Prostate gland (tissue), 2 donors: ENCODE data around the gene RNU6-1. TPM values are rescaled to one million over a fixed set of nuclear protein-coding genes. Genes with fewer than 3 reads are reported as not detected.

Source experiments
- DNase-seq: peaks from one replicate; pipeline ENCODE4 v3.0.0-alpha.2; 2019; ENCODE audit warnings: low spot score
- H3K27ac ChIP-seq, 2 donors: fragments of 200-600 bp; sonication (generic); 2 replicates each; pipeline ENCODE4 v1.5.1; 2017 to 2019
- H3K27me3 ChIP-seq: fragments of 200-600 bp; sonication (generic); replicated peaks from 2 replicates; pipeline ENCODE4 v1.5.1; 2019; ENCODE audit not compliant: insufficient read depth
- H3K36me3 ChIP-seq, 2 donors: fragments of 200-600 bp; sonication (generic); 1 replicate in 1 of 2; 2 replicates in 1 of 2; pipeline versions ENCODE4 v1.5.1 to v1.8.1; 2017 to 2019
- H3K4me1 ChIP-seq: fragments of 200-600 bp; sonication (generic); replicated peaks from 2 replicates; pipeline ENCODE4 v1.5.1; 2019
- H3K4me3 ChIP-seq, 2 donors: fragments of 200-600 bp; sonication (generic); 2 replicates each; pipeline ENCODE4 v1.5.1; 2017 to 2019
- H3K9me3 ChIP-seq: fragments of 200-600 bp; sonication (generic); 2 replicates; pipeline ENCODE4 v1.5.1; 2017
- CTCF ChIP-seq, 4 experiments: fragments of 200-600 bp in 2 of 4; fragments of 450-650 bp in 2 of 4; sonication (generic) in 2 of 4; IDR thresholded peaks; 1 replicate in 3 of 4; 2 replicates in 1 of 4; pipeline ENCODE4 v1.5.1; 2016 to 2019; ENCODE audit warnings: antibody characterized with exemption in 4 of 4, mild to moderate bottlenecking in 2 of 4, moderate library complexity in 2 of 4
- POLR2A ChIP-seq: fragments of 450-650 bp; IDR thresholded peaks from one replicate; pipeline ENCODE4 v1.6.1; 2016; ENCODE audit warnings: antibody characterized with exemption, mild to moderate bottlenecking
- POLR2AphosphoS5 ChIP-seq: sonication (generic); formaldehyde crosslinking; IDR thresholded peaks from one replicate; pipeline ENCODE4 v1.6.1; 2017; ENCODE audit warnings: antibody characterized with exemption
- WGBS: methylation state at CpG from one replicate; pipeline ENCODE4 v1.1.5; 2018; 5-methylcytosine and 5-hydroxymethylcytosine counted together
- intact Hi-C: fragments of 100-400 bp; cut with DNase I; formaldehyde crosslinking; loops from one replicate; pipeline ENCODE4 v1.14.2; 2022
- total RNA-seq, 2 donors: library from RNA; depleted of rRNA; stranded (reverse); fragments of >200 nt; gene quantifications; one replicate each; pipeline ENCODE4 v1.1.0, GENCODE V29; 2016

The RNU6-1 gene
- total RNA-seq: not detected

- peak in 1 of 4 experiments; percentile 9 for TF ChIP-seq CTCF (IDR thresholded peaks at IDR 0.05)
- peak; percentile 96 for TF ChIP-seq POLR2AphosphoS5
- TF ChIP-seq POLR2A: peak; percentile 84
- no peaks in the 10 kb centered on the region for H3K9me3 ChIP-seq
- H3K27me3 ChIP-seq: no peaks in the 10 kb centered on the region
- DNase-seq: peak; percentile 92
- peak within 1 kb of the TSS; percentile 79 to 80 for H3K4me3 ChIP-seq
- peak within 1 kb of the TSS; percentile 96 to 97 for H3K27ac ChIP-seq
- no peaks in the 10 kb centered on the region for H3K36me3 ChIP-seq
- 0% methylated on average over 61 of the region's 62 CpGs for WGBS
- peaks cover 1% of the 10 kb centered on the region for H3K4me1 ChIP-seq
- intact Hi-C loops: loop anchor here (5.0 to 10.0 kb wide), 3 partner anchors 295 to 893 kb away; partner anchors contain the start of genes C15orf61 and MAP2K5
Measured at GRCh38 chr15:67839929-67840748, at the start of gene RNU6-1. Gene RNU6-1, minus strand, starts transcription at chr15:67840045.

DNA sequence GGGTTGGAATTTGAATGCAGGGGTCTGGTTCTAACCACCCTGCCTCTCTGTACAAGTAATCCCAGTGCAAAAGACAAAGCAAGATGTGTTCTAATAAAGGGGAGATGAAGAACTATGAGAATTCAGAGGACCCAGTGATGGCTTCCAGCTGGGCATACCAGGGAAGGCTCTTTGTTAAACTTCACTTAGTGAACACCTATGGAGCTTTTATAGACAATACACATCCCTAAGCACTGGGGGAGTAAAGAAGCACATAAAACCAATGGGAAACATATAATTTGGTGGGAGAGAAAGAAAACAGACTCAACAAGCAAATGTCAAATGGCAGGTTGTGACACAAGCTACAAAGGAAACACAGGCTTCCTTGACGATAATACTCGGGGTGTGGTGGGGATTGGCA, 47.9 kb upstream of the RNU6-1 start:
- H3K4me1 ChIP-seq: peaks cover 3% of the 10 kb centered on the region
- intact Hi-C loops: loop anchor here (10.0 kb wide), 1 partner anchor 167 kb away; the partner anchor contains the start of gene PIAS1
- DNase-seq: no peak
- no peak overlapping the region for H3K4me3 ChIP-seq
- no peaks in the 10 kb centered on the region for H3K36me3 ChIP-seq
- WGBS: 92% methylated on average over 2 of the region's 2 CpGs
- H3K27me3 ChIP-seq: no peaks in the 10 kb centered on the region
- TF ChIP-seq CTCF (IDR thresholded peaks at IDR 0.05) (no peak), POLR2A (no peak)
- H3K27ac ChIP-seq: no peak overlapping the region
- H3K9me3 ChIP-seq: no peaks in the 10 kb centered on the region

DNA sequence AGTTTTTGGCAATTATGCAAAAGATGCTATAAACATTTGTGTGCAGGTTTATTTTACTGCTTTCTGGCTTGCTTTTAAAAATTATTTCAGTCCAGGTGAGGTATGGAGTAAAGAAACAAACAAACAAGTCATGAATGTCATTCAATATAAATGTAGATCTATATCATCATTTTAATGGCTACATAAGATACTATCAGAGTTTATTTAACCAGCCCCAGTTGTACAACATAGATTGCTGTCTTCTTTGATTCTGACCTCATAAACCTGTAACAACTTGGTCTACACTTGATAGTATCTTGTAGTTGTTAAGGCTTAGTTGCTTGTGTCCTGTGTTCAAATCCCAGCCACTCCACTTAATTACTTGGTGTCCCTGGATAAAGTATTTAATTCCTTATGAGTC, 46.0 kb upstream of the RNU6-1 start:
- Histone ChIP-seq H3K36me3 (no peaks in the 10 kb centered on the region), H3K27ac (peak overlapping the region in 1 of 2 donors; percentile 77), H3K4me3 (no peak overlapping the region), H3K27me3 (no peaks in the 10 kb centered on the region), H3K9me3 (no peaks in the 10 kb centered on the region), H3K4me1 (peaks cover 3% of the 10 kb centered on the region)
- intact Hi-C loops: loop anchor here (10.0 kb wide), 1 partner anchor 169 kb away; the partner anchor contains the start of gene PIAS1
- no peak for DNase-seq
- TF ChIP-seq CTCF (IDR thresholded peaks at IDR 0.05): no peak
- TF ChIP-seq POLR2AphosphoS5: no peak
- TF ChIP-seq POLR2A: no peak

DNA sequence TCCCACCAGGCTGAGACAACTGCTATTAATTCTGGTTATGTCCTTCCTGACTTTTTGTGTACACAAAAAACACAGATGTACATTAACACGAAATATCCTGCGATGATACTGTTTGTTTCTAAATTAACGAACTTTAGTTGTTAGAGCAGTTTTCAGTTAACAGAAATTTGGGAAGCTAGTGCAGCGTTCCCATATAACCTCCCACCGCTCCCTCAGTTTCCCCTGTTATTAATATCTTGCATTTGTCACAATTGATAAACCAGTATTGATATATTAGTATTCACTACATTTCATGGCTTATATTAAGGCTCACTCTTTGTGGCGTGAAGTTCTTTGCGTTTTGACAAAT, 45.3 kb upstream of the RNU6-1 start:
- H3K27ac ChIP-seq: peak overlapping the region; percentile 77 to 86
- no peaks in the 10 kb centered on the region for H3K36me3 ChIP-seq
- DNase-seq: no peak
- intact Hi-C loops: loop anchor here (10.0 kb wide), 1 partner anchor 170 kb away; the partner anchor contains the start of gene PIAS1
- H3K4me1 ChIP-seq: peaks cover 3% of the 10 kb centered on the region
- WGBS: 67% methylated on average over 7 of the region's 7 CpGs
- no peaks in the 10 kb centered on the region for H3K9me3 ChIP-seq
- H3K4me3 ChIP-seq: peak overlapping the region; percentile 42 to 43
- no peak for TF ChIP-seq POLR2AphosphoS5
- no peak for TF ChIP-seq POLR2A
- no peaks in the 10 kb centered on the region for H3K27me3 ChIP-seq

- WGBS: 4% methylated on average over 47 of the region's 48 CpGs
- no peak for TF ChIP-seq POLR2A
- peak; percentile 70 for TF ChIP-seq POLR2AphosphoS5
- TF ChIP-seq CTCF (IDR thresholded peaks at IDR 0.05): peak in 1 of 4 experiments; percentile 2
- H3K4me1 ChIP-seq: peaks cover 3% of the 10 kb centered on the region
- peak; percentile 67 for DNase-seq
- peak overlapping the region; percentile 77 to 86 for H3K27ac ChIP-seq
- no peaks in the 10 kb centered on the region for H3K9me3 ChIP-seq
- intact Hi-C loops: loop anchor here (10.0 kb wide), 1 partner anchor 170 kb away; the partner anchor contains the start of gene PIAS1
- peak overlapping the region; percentile 42 to 43 for H3K4me3 ChIP-seq
- no peaks in the 10 kb centered on the region for H3K27me3 ChIP-seq
- H3K36me3 ChIP-seq: no peaks in the 10 kb centered on the region
Measured at GRCh38 chr15:67884514-67885174, 44.8 kb upstream of the RNU6-1 start.
